Measurements from ENCODE around the gene SKA2. TPM values are rescaled to one million over a fixed set of nuclear protein-coding genes. Genes with fewer than 3 reads are reported as not detected.

Gene SKA2
- total and polyA plus RNA-seq, 10 donors = 15.4 to 38.9 (median 24.6) TPM

- H3K36me3 ChIP-seq = peaks cover 0 to 94% (median 0%) of the 10 kb centered on the region in 6 donors
- no peak overlapping the region for H3K27ac ChIP-seq
- H3K4me1 ChIP-seq = no peaks in the 10 kb centered on the region
- no peaks in the 10 kb centered on the region for H3K9me3 ChIP-seq
- DNase-seq = no peak
- intact Hi-C loops (cut with DNase I; ENCODE audit: low total_unique reads) = no loop called here
- H3K4me3 ChIP-seq = no peak overlapping the region
- no peak for TF ChIP-seq POLR2AphosphoS5 (IDR thresholded peaks at IDR 0.05)
- no peak for TF ChIP-seq CTCF (IDR thresholded peaks at IDR 0.05 in 8 of 11, conservative IDR thresholded peaks at IDR 0.05 in 3 of 11)
- no peak for TF ChIP-seq POLR2A (IDR thresholded peaks at IDR 0.05)
- WGBS, 5 donors = 91 to 97% (median 92%) methylated on average over 3 of the region's 3 CpGs
- H3K27me3 ChIP-seq (replicated peaks in 1 of 7) = no peaks in the 10 kb centered on the region
These were observed 38.4 kb upstream of the SKA2 start for GRCh38 chr17:59193336-59193862.

- Histone ChIP-seq H3K27ac (no peak overlapping the region), H3K27me3 (replicated peaks in 1 of 7) (no peaks in the 10 kb centered on the region), H3K4me1 (no peaks in the 10 kb centered on the region), H3K36me3 (peaks cover 0 to 92% (median 0%) of the 10 kb centered on the region in 6 donors), H3K9me3 (no peaks in the 10 kb centered on the region), H3K4me3 (no peak overlapping the region)
- TF ChIP-seq CTCF (IDR thresholded peaks at IDR 0.05 in 8 of 11, conservative IDR thresholded peaks at IDR 0.05 in 3 of 11) = no peak
- WGBS, 5 donors = 86 to 100% (median 96%) methylated on average over 2 of the region's 2 CpGs
- no peak for DNase-seq
- intact Hi-C loops (cut with DNase I; ENCODE audit: low total_unique reads) = no loop called here
These were observed 35.8 kb upstream of the SKA2 start for GRCh38 chr17:59190806-59191205.

- Histone ChIP-seq H3K27ac (no peak overlapping the region), H3K9me3 (no peaks in the 10 kb centered on the region), H3K36me3 (peaks cover 0 to 69% (median 0%) of the 10 kb centered on the region in 6 donors), H3K27me3 (replicated peaks in 1 of 7) (no peaks in the 10 kb centered on the region), H3K4me3 (no peak overlapping the region), H3K4me1 (no peaks in the 10 kb centered on the region)
- no peak for TF ChIP-seq POLR2A (IDR thresholded peaks at IDR 0.05)
- no peak for TF ChIP-seq POLR2AphosphoS5 (IDR thresholded peaks at IDR 0.05)
- TF ChIP-seq CTCF (IDR thresholded peaks at IDR 0.05 in 8 of 11, conservative IDR thresholded peaks at IDR 0.05 in 3 of 11) = no peak
- intact Hi-C loops (cut with DNase I; ENCODE audit: low total_unique reads) = no loop called here
- DNase-seq = no peak
- 91 to 100% (median 97%) methylated on average over 3 of the region's 3 CpGs for WGBS, 5 donors
These were observed 31.9 kb upstream of the SKA2 start for GRCh38 chr17:59186850-59187249.

GRCh38 chr17:59185997-59186396, 31.0 kb upstream of the SKA2 start:
- TF ChIP-seq CTCF (IDR thresholded peaks at IDR 0.05 in 8 of 11, conservative IDR thresholded peaks at IDR 0.05 in 3 of 11) = no peak
- no peak for TF ChIP-seq POLR2AphosphoS5 (IDR thresholded peaks at IDR 0.05)
- TF ChIP-seq POLR2A (IDR thresholded peaks at IDR 0.05) = no peak
- peaks cover 0 to 62% (median 0%) of the 10 kb centered on the region in 6 donors for H3K36me3 ChIP-seq
- no peaks in the 10 kb centered on the region for H3K27me3 ChIP-seq (replicated peaks in 1 of 7)
- intact Hi-C loops (cut with DNase I; ENCODE audit: low total_unique reads) = no loop called here
- no peak for DNase-seq
- no peak overlapping the region for H3K4me3 ChIP-seq
- H3K9me3 ChIP-seq = no peaks in the 10 kb centered on the region
- H3K27ac ChIP-seq = no peak overlapping the region
- no peaks in the 10 kb centered on the region for H3K4me1 ChIP-seq

Measured in spleen (tissue), 11 donors.